ENCODE results near the gene MRPL37.

The MRPL37 gene

GRCh38 chr1:54259546-54260140 lies 59.7 kb downstream of the MRPL37 start:
- in situ Hi-C loops (cut with MboI; ENCODE audit: low sequenced_read_pairs): no loop called here

GRCh38 chr1:54260810-54261209 lies 60.8 kb downstream of the MRPL37 start:
- in situ Hi-C loops (cut with MboI; ENCODE audit: low sequenced_read_pairs): no loop called here

GRCh38 chr1:54262244-54262643 lies 62.3 kb downstream of the MRPL37 start:
- in situ Hi-C loops (cut with MboI; ENCODE audit: low sequenced_read_pairs): no loop called here

GRCh38 chr1:54263601-54264226 lies 63.7 kb downstream of the MRPL37 start:
- in situ Hi-C loops (cut with MboI; ENCODE audit: low sequenced_read_pairs): no loop called here

GRCh38 chr1:54265126-54265525 lies 65.2 kb downstream of the MRPL37 start:
- in situ Hi-C loops (cut with MboI; ENCODE audit: low sequenced_read_pairs): no loop called here

GRCh38 chr1:54265659-54266058 lies 65.7 kb downstream of the MRPL37 start:
- in situ Hi-C loops (cut with MboI; ENCODE audit: low sequenced_read_pairs): no loop called here

- in situ Hi-C loops (cut with MboI; ENCODE audit: low sequenced_read_pairs): no loop called here
Measured at GRCh38 chr1:54266195-54266594, 66.2 kb downstream of the MRPL37 start.

GRCh38 chr1:54266908-54267307 lies 66.9 kb downstream of the MRPL37 start:
- in situ Hi-C loops (cut with MboI; ENCODE audit: low sequenced_read_pairs): no loop called here
